Right atrium auricular region (tissue), 2 donors: ENCODE measurements around the gene NDST1. TPM values are rescaled to one million over a fixed set of nuclear protein-coding genes. Genes with fewer than 3 reads are reported as not detected.

Source experiments
- DNase-seq: peaks from one replicate; pipeline ENCODE4 v3.0.0-alpha.2; 2019; ENCODE audit warnings: low spot score
- H3K27ac ChIP-seq, 2 donors: fragments of 200-600 bp; sonication (generic); 1 replicate in 1 of 2; 2 replicates in 1 of 2; pipeline ENCODE4 v1.5.1; 2016 to 2019
- H3K27me3 ChIP-seq, 2 donors: fragments of 200-600 bp; sonication (generic); one replicate each; pipeline versions ENCODE4 v1.5.1 to v1.6.0; 2017 to 2019
- H3K36me3 ChIP-seq: fragments of 200-600 bp; sonication (generic); one replicate; pipeline ENCODE4 v1.5.1; 2016
- H3K4me1 ChIP-seq, 2 donors: fragments of 200-600 bp; sonication (generic); one replicate each; pipeline versions ENCODE4 v1.5.1 to v1.6.0; 2017 to 2019
- H3K4me3 ChIP-seq, 2 donors: fragments of 200-600 bp; sonication (generic); 1 replicate in 1 of 2; 2 replicates in 1 of 2; pipeline ENCODE4 v1.5.1; 2017 to 2019; ENCODE audit warnings: mild to moderate bottlenecking in 1 of 2, moderate library complexity in 1 of 2
- H3K9me3 ChIP-seq, 2 donors: fragments of 200-600 bp; sonication (generic); one replicate each; pipeline ENCODE4 v1.5.1; 2019
- CTCF ChIP-seq, 2 donors: fragments of 200-600 bp; sonication (generic); IDR thresholded peaks; one replicate each; pipeline ENCODE4 v1.5.1; 2019; ENCODE audit warnings: antibody characterized with exemption in 2 of 2
- total RNA-seq, 2 donors: library from RNA; depleted of rRNA; stranded (reverse); fragments of >200 nt; gene quantifications; one replicate each; pipeline ENCODE4 v1.1.0, GENCODE V29; 2016

Gene NDST1
- total RNA-seq, 2 donors from 2014 or later: 81.4 to 91.8 TPM

- Histone ChIP-seq H3K9me3 (no peaks in the 10 kb centered on the region), H3K4me1 (peaks cover 0 to 88% of the 10 kb centered on the region in 2 donors), H3K36me3 (no peaks in the 10 kb centered on the region), H3K4me3 (peak overlapping the region in 1 of 2 donors; percentile 24), H3K27me3 (no peaks in the 10 kb centered on the region), H3K27ac (peak overlapping the region; percentile 80 to 99)
- no peak for DNase-seq
- no peak for TF ChIP-seq CTCF (IDR thresholded peaks at IDR 0.05)
These were observed 92.9 kb downstream of the NDST1 start for GRCh38 chr5:150600616-150601490.

- H3K27me3 ChIP-seq: no peaks in the 10 kb centered on the region
- H3K4me1 ChIP-seq: peaks cover 0 to 87% of the 10 kb centered on the region in 2 donors
- no peaks in the 10 kb centered on the region for H3K36me3 ChIP-seq
- no peak for TF ChIP-seq CTCF (IDR thresholded peaks at IDR 0.05)
- peak overlapping the region; percentile 80 to 99 for H3K27ac ChIP-seq
- DNase-seq: no peak
- peak overlapping the region in 1 of 2 donors; percentile 24 for H3K4me3 ChIP-seq
- H3K9me3 ChIP-seq: no peaks in the 10 kb centered on the region
These were observed 93.8 kb downstream of the NDST1 start for GRCh38 chr5:150601491-150602345.

DNA sequence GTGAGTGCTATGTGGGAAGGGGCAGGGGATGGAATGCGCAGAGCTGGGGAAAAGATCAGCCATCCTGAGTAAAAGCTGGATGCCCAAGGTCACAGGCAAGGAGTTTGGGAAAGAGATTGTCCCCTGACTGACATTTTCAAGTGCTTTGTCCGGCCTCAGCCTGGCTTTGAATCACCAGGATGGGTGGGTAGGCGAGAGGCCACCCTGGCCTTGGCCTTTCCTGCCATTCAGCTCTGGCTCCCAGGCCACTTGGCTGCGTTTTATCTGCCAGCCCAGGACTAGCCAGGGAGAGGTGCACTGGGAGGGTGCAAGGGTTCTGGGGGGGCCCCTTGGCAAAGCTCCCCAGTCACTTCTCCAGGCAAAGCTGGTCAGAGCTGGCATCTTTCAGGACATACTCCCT is 95.1 kb downstream of the NDST1 start:
- H3K9me3 ChIP-seq: no peaks in the 10 kb centered on the region
- no peaks in the 10 kb centered on the region for H3K36me3 ChIP-seq
- no peak overlapping the region for H3K4me3 ChIP-seq
- TF ChIP-seq CTCF (IDR thresholded peaks at IDR 0.05): no peak
- no peaks in the 10 kb centered on the region for H3K27me3 ChIP-seq
- H3K27ac ChIP-seq: peak overlapping the region; percentile 80 to 99
- DNase-seq: no peak
- peaks cover 0 to 84% of the 10 kb centered on the region in 2 donors for H3K4me1 ChIP-seq

DNA sequence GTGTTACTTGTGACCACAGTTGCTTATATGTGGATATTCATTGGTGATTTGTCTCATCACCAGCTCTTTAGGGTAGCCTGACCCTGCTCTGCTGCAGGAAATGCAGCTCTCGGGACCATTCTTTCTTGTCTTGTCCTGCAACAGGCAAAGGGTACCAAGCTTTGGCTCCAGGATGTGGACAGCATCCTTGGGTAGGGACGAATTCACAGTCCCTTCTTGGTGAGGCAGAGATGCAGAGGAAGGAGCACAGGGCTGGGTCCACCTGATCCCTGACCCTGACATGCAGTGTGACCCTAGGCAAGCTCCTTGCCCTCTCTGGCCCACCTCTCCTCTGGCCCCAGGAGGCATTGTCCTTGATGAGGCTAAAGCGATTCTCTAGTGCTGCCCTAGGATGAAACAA is 95.6 kb downstream of the NDST1 start:
- Histone ChIP-seq H3K4me1 (peaks cover 0 to 79% of the 10 kb centered on the region in 2 donors), H3K9me3 (no peaks in the 10 kb centered on the region), H3K4me3 (no peak overlapping the region), H3K27ac (peak overlapping the region; percentile 80 to 99), H3K36me3 (no peaks in the 10 kb centered on the region), H3K27me3 (no peaks in the 10 kb centered on the region)
- no peak for TF ChIP-seq CTCF (IDR thresholded peaks at IDR 0.05)
- DNase-seq: no peak

- no peaks in the 10 kb centered on the region for H3K27me3 ChIP-seq
- TF ChIP-seq CTCF (IDR thresholded peaks at IDR 0.05): no peak
- peaks cover 0 to 78% of the 10 kb centered on the region in 2 donors for H3K4me1 ChIP-seq
- H3K36me3 ChIP-seq: no peaks in the 10 kb centered on the region
- H3K9me3 ChIP-seq: no peaks in the 10 kb centered on the region
- H3K27ac ChIP-seq: peak overlapping the region; percentile 80 to 99
- no peak overlapping the region for H3K4me3 ChIP-seq
- no peak for DNase-seq
These were observed 96.1 kb downstream of the NDST1 start for GRCh38 chr5:150604010-150604409.
